Measurements from ENCODE around the gene IL16. TPM values are rescaled to one million over a fixed set of nuclear protein-coding genes. Genes with fewer than 3 reads are reported as not detected.
"Not testable (repeated sequence)": the region's sequence is repeated elsewhere in the genome, so short reads cannot be mapped to it uniquely, and the experiment has no call there.

IL16 gene
- total RNA-seq, 2 donors from 2014 or later, result 3.4 to 3.7 TPM

DNA sequence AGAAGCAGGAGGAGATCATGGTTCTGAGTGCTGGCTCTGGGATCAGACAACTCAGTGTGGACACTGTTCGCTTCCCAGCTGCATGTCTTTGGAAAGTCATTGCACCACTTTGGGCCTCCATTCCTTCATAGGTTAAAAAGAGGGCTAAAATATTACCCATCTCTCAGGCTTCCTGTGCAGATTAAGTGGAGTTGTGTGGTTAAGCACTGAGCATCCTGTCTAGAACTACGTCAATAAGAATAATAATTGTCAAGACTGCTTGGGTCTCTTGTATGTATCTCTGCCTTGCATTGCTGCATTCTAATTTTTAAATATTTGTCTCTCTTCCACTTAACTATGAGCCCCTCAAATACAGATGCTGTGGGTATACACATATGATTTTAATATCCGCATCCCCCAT, 40.4 kb upstream of the IL16 start:
- H3K27me3 ChIP-seq, result no peaks in the 10 kb centered on the region
- no peaks in the 10 kb centered on the region for H3K4me1 ChIP-seq
- no peaks in the 10 kb centered on the region for H3K36me3 ChIP-seq
- no peak overlapping the region for H3K9ac ChIP-seq (ENCODE audit: low read depth in 2 of 2, low read length in 2 of 2)
- DNase-seq, result no peak
- no peaks in the 10 kb centered on the region for H3K9me3 ChIP-seq
- TF ChIP-seq, protein P1, sequence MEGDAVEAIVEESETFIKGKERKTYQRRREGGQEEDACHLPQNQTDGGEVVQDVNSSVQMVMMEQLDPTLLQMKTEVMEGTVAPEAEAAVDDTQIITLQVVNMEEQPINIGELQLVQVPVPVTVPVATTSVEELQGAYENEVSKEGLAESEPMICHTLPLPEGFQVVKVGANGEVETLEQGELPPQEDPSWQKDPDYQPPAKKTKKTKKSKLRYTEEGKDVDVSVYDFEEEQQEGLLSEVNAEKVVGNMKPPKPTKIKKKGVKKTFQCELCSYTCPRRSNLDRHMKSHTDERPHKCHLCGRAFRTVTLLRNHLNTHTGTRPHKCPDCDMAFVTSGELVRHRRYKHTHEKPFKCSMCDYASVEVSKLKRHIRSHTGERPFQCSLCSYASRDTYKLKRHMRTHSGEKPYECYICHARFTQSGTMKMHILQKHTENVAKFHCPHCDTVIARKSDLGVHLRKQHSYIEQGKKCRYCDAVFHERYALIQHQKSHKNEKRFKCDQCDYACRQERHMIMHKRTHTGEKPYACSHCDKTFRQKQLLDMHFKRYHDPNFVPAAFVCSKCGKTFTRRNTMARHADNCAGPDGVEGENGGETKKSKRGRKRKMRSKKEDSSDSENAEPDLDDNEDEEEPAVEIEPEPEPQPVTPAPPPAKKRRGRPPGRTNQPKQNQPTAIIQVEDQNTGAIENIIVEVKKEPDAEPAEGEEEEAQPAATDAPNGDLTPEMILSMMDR (IDR thresholded peaks at IDR 0.05), result no peak
- H3K27ac ChIP-seq, result no peak overlapping the region
- no peak overlapping the region for H3K4me3 ChIP-seq
- intact Hi-C loops (cut with DNase I), result loop anchor here (5.0 kb wide), 1 partner anchor 49 kb away; no protein-coding TSS in a partner anchor

DNA sequence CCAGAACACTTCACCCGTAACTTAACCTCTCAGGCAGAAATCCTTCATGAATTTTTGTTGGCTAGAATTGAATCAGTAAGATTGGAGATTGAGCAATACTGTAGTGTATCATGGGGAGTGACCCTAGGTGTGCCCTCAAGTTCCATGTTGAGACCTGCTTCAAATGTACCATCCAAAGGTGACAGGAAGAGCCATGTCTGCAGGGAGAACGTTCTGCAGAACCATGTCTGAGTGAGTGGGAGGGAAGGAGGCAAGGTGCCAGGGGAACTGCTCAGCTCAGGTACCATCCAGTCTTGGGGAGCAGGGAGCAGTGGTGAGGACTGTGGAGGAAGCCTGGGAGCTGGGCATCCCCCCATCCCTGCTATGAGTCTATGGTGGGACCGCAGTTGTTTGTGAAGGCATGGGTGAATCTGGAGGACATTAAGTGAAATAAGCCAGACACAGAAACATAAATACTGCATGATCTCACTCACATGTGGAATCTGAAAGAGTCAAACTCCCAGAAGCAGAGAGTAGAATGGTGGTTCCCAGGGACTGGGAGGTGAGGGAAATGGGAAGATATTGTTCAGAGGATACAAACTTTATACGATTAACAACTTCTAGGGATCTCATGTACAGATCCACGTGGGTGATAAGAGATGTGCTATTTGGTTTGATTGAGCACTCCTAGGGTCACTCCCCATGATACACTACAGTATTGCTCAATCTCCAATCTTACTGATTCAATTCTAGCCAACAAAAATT, 39.3 kb upstream of the IL16 start:
- no peak overlapping the region for H3K4me3 ChIP-seq
- H3K27me3 ChIP-seq, result no peaks in the 10 kb centered on the region
- no peak overlapping the region for H3K27ac ChIP-seq
- no peaks in the 10 kb centered on the region for H3K36me3 ChIP-seq
- no peak for DNase-seq
- intact Hi-C loops (cut with DNase I), result loop anchor here (5.0 kb wide), 1 partner anchor 50 kb away; no protein-coding TSS in a partner anchor
- H3K9ac ChIP-seq (ENCODE audit: low read depth in 2 of 2, low read length in 2 of 2), result no peak overlapping the region
- H3K9me3 ChIP-seq, result no peaks in the 10 kb centered on the region
- H3K4me1 ChIP-seq, result no peaks in the 10 kb centered on the region
- TF ChIP-seq, protein P1 (IDR thresholded peaks at IDR 0.05), result no peak

DNA sequence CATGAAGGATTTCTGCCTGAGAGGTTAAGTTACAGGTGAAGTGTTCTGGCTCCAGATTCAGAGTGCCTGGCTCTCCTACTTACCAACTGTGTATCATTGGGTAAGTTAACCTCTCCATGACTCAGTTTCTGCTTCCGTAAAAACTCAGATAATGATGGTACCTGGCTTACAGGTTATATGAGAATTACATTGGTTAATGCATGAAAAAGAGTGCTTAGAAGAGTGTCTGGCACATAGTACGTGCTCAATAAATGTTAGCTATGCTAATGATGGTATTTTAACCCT, 38.8 kb upstream of the IL16 start:
- no peaks in the 10 kb centered on the region for H3K36me3 ChIP-seq
- TF ChIP-seq, protein P1 (IDR thresholded peaks at IDR 0.05), result no peak
- H3K4me3 ChIP-seq, result no peak overlapping the region
- H3K9me3 ChIP-seq, result no peaks in the 10 kb centered on the region
- DNase-seq, result no peak
- no peaks in the 10 kb centered on the region for H3K27me3 ChIP-seq
- no peak overlapping the region for H3K9ac ChIP-seq (ENCODE audit: low read depth in 2 of 2, low read length in 2 of 2)
- no peaks in the 10 kb centered on the region for H3K4me1 ChIP-seq
- no peak overlapping the region for H3K27ac ChIP-seq
- intact Hi-C loops (cut with DNase I), result loop anchor here (5.0 kb wide), 1 partner anchor 51 kb away; no protein-coding TSS in a partner anchor

DNA sequence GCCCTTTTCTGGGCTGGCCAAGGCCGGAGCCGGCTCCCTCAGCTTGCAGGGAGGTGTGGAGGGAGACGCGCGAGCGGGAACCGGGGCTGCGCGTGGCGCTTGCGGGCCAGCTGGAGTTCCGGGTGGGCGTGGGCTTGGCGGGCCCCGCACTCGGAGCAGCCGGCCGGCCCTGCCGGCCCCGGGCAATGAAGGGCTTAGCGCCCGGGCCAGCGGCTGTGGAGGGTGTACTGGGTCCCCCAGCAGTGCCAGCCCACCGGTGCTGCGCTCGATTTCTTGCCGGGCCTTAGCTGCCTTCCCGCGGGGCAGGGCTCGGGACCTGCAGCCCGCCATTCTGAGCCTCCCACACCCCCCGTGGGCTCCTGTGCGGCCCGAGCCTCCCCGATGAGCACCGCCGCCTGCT, 38.1 kb upstream of the IL16 start:
- intact Hi-C loops (cut with DNase I), result loop anchor here (5.0 kb wide), 1 partner anchor 51 kb away; no protein-coding TSS in a partner anchor

DNA sequence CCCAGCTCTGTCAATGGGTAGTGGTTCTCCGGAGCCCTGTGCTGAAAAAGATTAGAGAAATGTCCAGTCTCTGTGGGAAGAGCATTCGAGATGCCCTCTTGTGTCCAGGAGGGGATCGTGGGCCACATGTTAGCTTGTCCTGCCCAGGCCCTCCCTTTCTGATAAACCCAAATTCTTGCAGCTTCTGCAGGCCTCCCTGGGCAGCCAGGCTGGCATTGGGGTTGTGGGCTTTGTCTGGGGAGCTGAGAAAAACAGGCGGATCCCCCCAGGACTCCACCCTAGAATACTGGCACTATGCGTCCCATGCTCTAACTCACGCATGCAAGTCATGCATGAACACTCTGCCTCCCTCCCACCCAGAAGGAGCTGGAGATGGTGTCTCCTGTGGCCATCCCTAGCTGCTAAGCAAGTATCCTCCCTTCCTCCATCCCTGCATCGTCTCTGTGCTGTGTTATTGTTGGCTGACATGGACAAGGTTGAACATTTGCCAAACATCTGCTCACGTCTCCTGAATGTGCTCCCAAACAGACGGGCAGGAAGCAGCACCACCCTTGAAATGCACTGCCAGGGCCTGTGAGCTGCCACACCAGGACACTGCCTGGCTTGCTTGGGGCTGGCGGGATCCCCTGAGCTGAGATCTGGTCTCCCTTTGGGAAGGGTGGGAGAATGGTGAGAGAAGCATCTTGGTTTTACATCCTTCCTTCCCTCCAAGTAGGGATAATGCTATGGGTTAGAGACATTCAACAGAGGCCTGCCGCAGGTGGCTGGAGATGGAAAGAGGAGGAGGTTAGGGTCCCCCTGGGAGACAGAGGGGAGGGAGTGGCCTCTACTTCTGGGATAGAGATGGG, 36.1 kb upstream of the IL16 start:
- H3K27ac ChIP-seq, result no peak overlapping the region

More for the DNA sequence above, 38.1 kb upstream of the IL16 start:
- DNase-seq; H3K9me3 ChIP-seq; H3K4me1 ChIP-seq; H3K27ac ChIP-seq; H3K4me3 ChIP-seq; H3K9ac ChIP-seq (ENCODE audit: low read depth in 2 of 2, low read length in 2 of 2); H3K36me3 ChIP-seq; H3K27me3 ChIP-seq: not testable (repeated sequence)

More for the DNA sequence above, 36.1 kb upstream of the IL16 start:
- Histone ChIP-seq H3K9ac (ENCODE audit: low read depth in 2 of 2, low read length in 2 of 2) (no peak overlapping the region), H3K4me1 (no peaks in the 10 kb centered on the region), H3K36me3 (no peaks in the 10 kb centered on the region), H3K9me3 (no peaks in the 10 kb centered on the region), H3K4me3 (no peak overlapping the region), H3K27me3 (no peaks in the 10 kb centered on the region)
- no peak for DNase-seq
- TF ChIP-seq, protein P1 (IDR thresholded peaks at IDR 0.05), result no peak
- intact Hi-C loops (cut with DNase I), result no loop called here
